ENCODE data around the gene PROCR.

- TF ChIP-seq CTCF (IDR thresholded peaks at IDR 0.05) (no peak), EP300 (IDR thresholded peaks at IDR 0.05) (no peak), POLR2A (IDR thresholded peaks at IDR 0.05) (no peak)
Measured at GRCh38 chr20:35192118-35192872, 20.4 kb downstream of the PROCR start.
